ENCODE results near the gene KATNAL1. TPM values are rescaled to one million over a fixed set of nuclear protein-coding genes. Genes with fewer than 3 reads are reported as not detected.

KATNAL1 gene
- total and polyA plus RNA-seq, 10 of the 15 experiments (the other 5 are each of a cell fraction or from before 2014, with no cell fraction given) = 6.5 to 18.7 (median 11.7) TPM

GRCh38 chr13:30268673-30269072 is 38.7 kb downstream of the KATNAL1 start (continued):
- TF ChIP-seq HDGF (IDR thresholded peaks at IDR 0.05) = no peak
- no peak for TF ChIP-seq RFX5 (IDR thresholded peaks at IDR 0.05; ENCODE audit: low read depth, low read length)
- TF ChIP-seq CBX3 (IDR thresholded peaks at IDR 0.05; ENCODE audit: borderline replicate concordance, low read depth) = no peak
- TF ChIP-seq ZNF207 (IDR thresholded peaks at IDR 0.05; ENCODE audit: borderline replicate concordance) = no peak
- no peak for TF ChIP-seq NR2C2 (IDR thresholded peaks at IDR 0.05; ENCODE audit: borderline replicate concordance, control insufficient read depth, insufficient read length, low read depth)

- intact Hi-C loops (cut with micrococcal nuclease; ENCODE audit: unreplicated experiment) (no loop called here), in situ Hi-C loops (cut with MboI) (no loop called here)
- no peak overlapping the region for H3K27ac ChIP-seq (ENCODE audit: control insufficient read depth, insufficient read depth)
- SMC1A ChIA-PET (ENCODE audit: uncharacterized antibody, unreplicated experiment) = interaction anchor here (0.9 to 1.2 kb wide), 2 partner anchors 25 to 35 kb away, joined by 3 read pairs; no protein-coding TSS in a partner anchor
- no peaks in the 10 kb centered on the region for H3K79me2 ChIP-seq (ENCODE audit: control insufficient read depth, insufficient read depth, low read length)
- H3K9me3 ChIP-seq (replicated peaks; ENCODE audit: control insufficient read depth, insufficient read depth, low read length) = no peaks in the 10 kb centered on the region
- RAD21 ChIA-PET (ENCODE audit: unreplicated experiment) = no interaction called here
- BruUV-seq (replicated peaks) = no TSS peak
- WGBS (ENCODE audit: insufficient coverage, insufficient replicate concordance, low lambda C conversion rate, missing lambda C conversion rate) = 80% methylated on average over 2 of the region's 2 CpGs
- H3K36me3 ChIP-seq (ENCODE audit: control insufficient read depth in 2 of 2, insufficient read depth in 2 of 2, low read length in 1 of 2) = no peaks in the 10 kb centered on the region; a peak in 1 of 4 replicates
- DNase-seq (ENCODE audit: low read depth, low spot score) = no peak
- no peak overlapping the region for H3K4me2 ChIP-seq (ENCODE audit: control insufficient read depth, insufficient read depth)
- FAIRE-seq = no peak
- H3K4me3 ChIP-seq = no peak overlapping the region
- no peak overlapping the region for H2AFZ ChIP-seq (ENCODE audit: control insufficient read depth, low read depth, low read length)
- POLR2A ChIA-PET = no interaction called here
- H4K20me1 ChIP-seq (ENCODE audit: control insufficient read depth, insufficient read depth) = no peaks in the 10 kb centered on the region
- no peak for ATAC-seq
- H3K9ac ChIP-seq (ENCODE audit: control insufficient read depth, insufficient read depth, low read length) = no peak overlapping the region
- no peaks in the 10 kb centered on the region for H3K27me3 ChIP-seq (replicated peaks in 1 of 2; ENCODE audit: control insufficient read depth in 2 of 2, insufficient read depth in 2 of 2, low read length in 1 of 2)
- CTCF ChIA-PET = no interaction called here
- H3K4me1 ChIP-seq (ENCODE audit: control insufficient read depth, insufficient read depth, low read length) = no peaks in the 10 kb centered on the region
- TF ChIP-seq CUX1 (IDR thresholded peaks at IDR 0.05; ENCODE audit: insufficient replicate concordance, low read depth, low read length) (no peak), ATF7 (IDR thresholded peaks at IDR 0.05; ENCODE audit: low read depth) (no peak), BRCA1 (IDR thresholded peaks at IDR 0.05; ENCODE audit: low read depth, low read length) (no peak), HCFC1 (IDR thresholded peaks at IDR 0.05; ENCODE audit: low read length) (no peak), ZBTB40 (IDR thresholded peaks at IDR 0.05; ENCODE audit: borderline replicate concordance) (no peak), CHD2 (IDR thresholded peaks at IDR 0.05; ENCODE audit: borderline replicate concordance, low read depth, low read length) (no peak), HSF1 (IDR thresholded peaks at IDR 0.05; ENCODE audit: low read depth, low read length) (no peak)
These were observed 40.6 kb downstream of the KATNAL1 start for GRCh38 chr13:30266756-30267155.
